Left colon (tissue), 2 donors: ENCODE data around the gene EIF4G3. TPM values are rescaled to one million over a fixed set of nuclear protein-coding genes. Genes with fewer than 3 reads are reported as not detected.
"Not testable (repeated sequence)": the region's sequence is repeated elsewhere in the genome, so short reads cannot be mapped to it uniquely, and the experiment has no call there.

ENCODE experiments used
- ATAC-seq: fragments of 200-7000 bp; cut with Tn5 transposase; one replicate; pipeline ENCODE4 v1.9.1; 2020; ENCODE audit warnings: mild to moderate bottlenecking, moderate library complexity
- DNase-seq, 2 donors: peaks; one replicate each; pipeline ENCODE4 v3.0.0-alpha.2; 2020
- intact Hi-C, 2 donors: fragments of 100-400 bp; cut with DNase I in 1 of 2; cut with micrococcal nuclease in 1 of 2; formaldehyde crosslinking; loops; one replicate each; pipeline versions ENCODE4 v1.11.2 to v1.14.0; 2022; cut with DNase I, micrococcal nuclease
- long read RNA-seq: library from polyadenylated mRNA; unstranded; transcript quantifications from one replicate; pipeline ENCODE4 v2.0.0, GENCODE V29; 2021
- total RNA-seq, 2 donors: library from RNA; stranded (reverse); fragmentation: NEBNext Ultra II Directional; extraction: Animal tissue kit (Norgen Biotek cat#: 25700); gene quantifications; one replicate each; pipeline ENCODE4 v1.2.1, GENCODE V29; 2021
- donor health status: DM: no; HTN: no; CAD: no.
- donor health status: DM: yes; HTN: yes; CAD: no.

The EIF4G3 gene, protein sequence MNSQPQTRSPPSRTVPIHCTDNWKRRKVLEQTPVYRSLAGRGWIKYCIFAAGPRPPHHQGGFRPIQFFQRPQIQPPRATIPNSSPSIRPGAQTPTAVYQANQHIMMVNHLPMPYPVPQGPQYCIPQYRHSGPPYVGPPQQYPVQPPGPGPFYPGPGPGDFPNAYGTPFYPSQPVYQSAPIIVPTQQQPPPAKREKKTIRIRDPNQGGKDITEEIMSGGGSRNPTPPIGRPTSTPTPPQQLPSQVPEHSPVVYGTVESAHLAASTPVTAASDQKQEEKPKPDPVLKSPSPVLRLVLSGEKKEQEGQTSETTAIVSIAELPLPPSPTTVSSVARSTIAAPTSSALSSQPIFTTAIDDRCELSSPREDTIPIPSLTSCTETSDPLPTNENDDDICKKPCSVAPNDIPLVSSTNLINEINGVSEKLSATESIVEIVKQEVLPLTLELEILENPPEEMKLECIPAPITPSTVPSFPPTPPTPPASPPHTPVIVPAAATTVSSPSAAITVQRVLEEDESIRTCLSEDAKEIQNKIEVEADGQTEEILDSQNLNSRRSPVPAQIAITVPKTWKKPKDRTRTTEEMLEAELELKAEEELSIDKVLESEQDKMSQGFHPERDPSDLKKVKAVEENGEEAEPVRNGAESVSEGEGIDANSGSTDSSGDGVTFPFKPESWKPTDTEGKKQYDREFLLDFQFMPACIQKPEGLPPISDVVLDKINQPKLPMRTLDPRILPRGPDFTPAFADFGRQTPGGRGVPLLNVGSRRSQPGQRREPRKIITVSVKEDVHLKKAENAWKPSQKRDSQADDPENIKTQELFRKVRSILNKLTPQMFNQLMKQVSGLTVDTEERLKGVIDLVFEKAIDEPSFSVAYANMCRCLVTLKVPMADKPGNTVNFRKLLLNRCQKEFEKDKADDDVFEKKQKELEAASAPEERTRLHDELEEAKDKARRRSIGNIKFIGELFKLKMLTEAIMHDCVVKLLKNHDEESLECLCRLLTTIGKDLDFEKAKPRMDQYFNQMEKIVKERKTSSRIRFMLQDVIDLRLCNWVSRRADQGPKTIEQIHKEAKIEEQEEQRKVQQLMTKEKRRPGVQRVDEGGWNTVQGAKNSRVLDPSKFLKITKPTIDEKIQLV (N-terminal part only)
- total RNA-seq = 10 to 100 TPM; 75.1 to 80.0 TPM
- long read RNA-seq, partial matches to known transcripts = 21 of 35 reads
- long read RNA-seq, other reads (novel, unspliced or antisense) = 14 of 35 reads

DNA sequence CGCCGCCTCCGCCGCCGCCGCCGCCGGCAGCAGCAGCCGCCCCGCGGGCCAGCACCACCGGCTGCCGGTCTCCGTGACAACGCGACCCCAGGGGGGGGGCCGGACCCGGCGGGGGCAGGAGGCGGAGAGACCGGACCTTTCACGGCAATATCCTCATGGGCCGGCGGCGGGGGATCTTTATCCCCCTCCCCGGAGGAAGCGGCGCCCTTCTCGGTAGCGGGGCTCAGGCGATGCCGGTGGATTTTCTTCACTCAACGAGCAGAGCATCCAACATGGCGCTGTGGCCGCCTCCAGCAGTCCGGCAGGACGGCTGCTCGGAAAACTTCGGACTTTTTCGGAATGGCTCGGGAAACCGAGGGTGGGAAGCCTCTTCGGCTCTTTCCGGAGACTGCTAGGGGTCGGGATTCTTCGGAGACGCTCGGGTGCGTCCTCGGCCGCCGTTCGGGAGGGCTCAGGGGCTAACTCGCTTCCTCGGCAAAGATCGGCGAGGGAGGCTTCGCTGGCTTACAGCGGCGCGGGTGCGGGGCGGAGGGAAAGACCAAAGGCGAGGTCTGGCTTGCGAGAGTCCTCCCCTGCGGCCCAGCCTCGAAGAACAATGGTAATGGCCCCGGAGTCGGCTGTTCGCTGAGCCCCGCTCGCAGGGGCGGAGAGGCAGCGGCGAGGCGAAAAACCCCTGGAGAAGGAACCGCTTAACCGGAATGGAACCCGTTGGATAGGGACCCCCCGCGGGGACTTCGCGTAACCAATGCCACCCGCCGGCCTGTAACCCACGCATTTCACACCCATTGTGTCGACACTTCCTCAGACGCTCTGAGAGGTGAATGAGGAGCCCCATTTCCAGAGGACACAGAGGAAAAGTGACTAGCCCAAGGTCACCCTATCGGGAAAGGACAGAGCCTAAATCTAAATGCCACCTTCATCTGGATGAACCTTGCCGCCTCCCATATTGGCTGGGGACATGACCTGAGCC lies at the start of gene EIF4G3:
Gene EIF4G3, minus strand, starts transcription at position 312 of the 970 bp plus-strand sequence. CDS start 174,155 bp downstream, outside the sequence.
- intact Hi-C loops = no loop called here
- peak; percentile 98 to 99 for DNase-seq
- ATAC-seq = peak; percentile 92

DNA sequence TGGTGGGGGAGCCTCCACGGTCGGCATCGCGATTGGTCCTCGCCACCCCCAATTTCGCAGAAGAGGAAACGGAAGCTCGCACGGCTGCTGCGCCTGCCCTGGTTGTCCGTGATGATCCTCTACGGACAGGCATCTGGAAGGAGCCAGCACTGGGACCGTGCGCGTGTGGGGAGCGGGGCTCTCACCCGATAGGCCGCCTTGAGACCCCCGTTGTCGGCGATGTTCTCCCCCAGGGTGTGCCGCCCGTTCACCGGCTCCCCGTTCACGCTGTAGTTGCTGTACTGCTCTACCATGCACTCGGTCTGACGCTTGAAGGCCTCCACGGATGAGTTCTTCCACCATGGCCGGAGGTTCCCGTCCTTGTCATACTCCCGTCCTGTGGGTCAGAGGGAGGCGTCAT lies 48.4 kb upstream of the EIF4G3 start:
- ATAC-seq (no peak), DNase-seq (no peak)
- intact Hi-C loops = loop anchor here in 1 of 2 donors (10.0 kb wide), 1 partner anchor 430 kb away; no protein-coding TSS in a partner anchor

DNA sequence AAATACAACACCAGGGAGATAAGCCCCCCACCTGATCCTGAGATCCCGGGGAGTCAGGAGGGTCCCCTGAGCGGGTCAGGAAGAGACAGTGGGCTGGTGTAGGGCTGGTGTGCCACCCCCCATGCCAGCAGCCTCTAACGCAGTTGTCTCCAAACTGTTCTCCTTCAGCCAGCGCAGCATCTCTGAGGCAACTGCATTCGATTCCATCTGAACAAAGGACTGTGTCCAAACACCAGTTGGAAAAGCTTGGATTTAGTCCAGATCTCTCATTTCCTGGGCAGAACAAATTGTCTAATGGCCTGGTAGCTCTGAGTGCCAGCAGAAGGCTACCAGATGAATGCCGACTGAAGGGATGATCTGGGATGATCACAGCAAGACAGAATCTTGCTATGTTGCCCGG lies 44.1 kb upstream of the EIF4G3 start:
- ATAC-seq (no peak), DNase-seq (no peak)
- intact Hi-C loops = loop anchor here in 1 of 2 donors (10.0 kb wide), 1 partner anchor 434 kb away; no protein-coding TSS in a partner anchor

DNA sequence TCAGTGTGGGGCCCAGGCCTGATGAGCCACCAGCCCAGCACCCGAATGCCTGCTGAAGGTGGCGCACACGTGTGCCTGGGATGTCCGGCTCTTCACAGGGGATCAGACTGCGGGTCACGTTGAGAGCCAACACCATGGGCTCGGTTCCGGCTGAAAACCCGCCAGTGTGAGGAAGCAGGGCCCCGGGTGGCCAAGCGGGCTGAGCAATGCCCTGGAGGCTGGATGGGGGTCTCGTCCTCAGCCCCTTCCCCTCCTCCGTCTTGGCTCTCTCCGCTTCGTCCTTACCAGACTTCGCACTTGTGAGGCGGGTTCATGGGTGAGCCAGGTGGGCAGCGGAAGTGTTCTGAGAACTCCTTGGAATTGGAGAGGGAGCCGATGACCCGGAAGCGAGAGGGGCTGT lies 43.0 kb upstream of the EIF4G3 start:
- no peak for DNase-seq
- intact Hi-C loops = loop anchor here in 1 of 2 donors (10.0 kb wide), 1 partner anchor 435 kb away; no protein-coding TSS in a partner anchor

DNA sequence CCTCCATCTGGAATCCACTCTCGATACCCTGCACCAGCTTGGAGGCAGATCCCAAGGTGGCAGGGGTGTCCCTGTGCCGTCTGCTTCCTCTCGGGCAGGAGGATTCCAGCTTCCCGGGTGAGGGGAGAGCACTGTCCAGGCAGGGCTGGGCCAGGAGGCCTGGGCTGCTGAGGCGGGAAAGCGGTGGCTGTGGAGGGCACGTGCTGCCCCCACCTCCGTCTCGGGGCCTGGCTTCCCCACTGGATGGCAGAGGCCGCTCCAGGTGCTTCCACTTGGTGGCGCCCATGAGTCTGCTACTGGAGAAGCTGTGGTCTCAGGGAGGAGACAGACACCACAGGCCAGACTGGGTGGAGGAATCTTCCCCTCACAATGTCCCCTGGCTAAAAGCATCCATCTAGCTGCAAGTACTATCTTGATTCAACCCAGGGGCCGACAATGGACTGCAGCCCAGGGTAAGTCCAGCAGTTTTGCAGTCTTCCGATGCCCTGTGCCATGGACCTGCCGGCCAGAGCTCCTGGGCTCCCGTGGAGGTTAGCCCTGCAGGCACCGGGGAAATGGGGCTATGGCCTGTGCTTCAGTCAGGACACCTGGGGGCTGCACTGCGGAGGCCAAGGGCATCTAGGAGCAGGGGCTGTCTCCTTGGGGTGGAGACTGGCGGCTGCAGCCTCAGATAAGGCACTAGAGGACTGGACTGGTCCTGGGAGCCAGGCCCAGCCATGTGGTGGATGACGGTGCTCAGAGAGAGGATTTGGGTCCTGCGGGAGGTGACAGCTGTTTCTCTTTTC lies 41.3 kb upstream of the EIF4G3 start:
- peak; percentile 48 for ATAC-seq
- intact Hi-C loops = no loop called here
- DNase-seq = peak in 1 of 2 donors; percentile 48

More for the DNA sequence above, 43.0 kb upstream of the EIF4G3 start:
- ATAC-seq = no peak

DNA sequence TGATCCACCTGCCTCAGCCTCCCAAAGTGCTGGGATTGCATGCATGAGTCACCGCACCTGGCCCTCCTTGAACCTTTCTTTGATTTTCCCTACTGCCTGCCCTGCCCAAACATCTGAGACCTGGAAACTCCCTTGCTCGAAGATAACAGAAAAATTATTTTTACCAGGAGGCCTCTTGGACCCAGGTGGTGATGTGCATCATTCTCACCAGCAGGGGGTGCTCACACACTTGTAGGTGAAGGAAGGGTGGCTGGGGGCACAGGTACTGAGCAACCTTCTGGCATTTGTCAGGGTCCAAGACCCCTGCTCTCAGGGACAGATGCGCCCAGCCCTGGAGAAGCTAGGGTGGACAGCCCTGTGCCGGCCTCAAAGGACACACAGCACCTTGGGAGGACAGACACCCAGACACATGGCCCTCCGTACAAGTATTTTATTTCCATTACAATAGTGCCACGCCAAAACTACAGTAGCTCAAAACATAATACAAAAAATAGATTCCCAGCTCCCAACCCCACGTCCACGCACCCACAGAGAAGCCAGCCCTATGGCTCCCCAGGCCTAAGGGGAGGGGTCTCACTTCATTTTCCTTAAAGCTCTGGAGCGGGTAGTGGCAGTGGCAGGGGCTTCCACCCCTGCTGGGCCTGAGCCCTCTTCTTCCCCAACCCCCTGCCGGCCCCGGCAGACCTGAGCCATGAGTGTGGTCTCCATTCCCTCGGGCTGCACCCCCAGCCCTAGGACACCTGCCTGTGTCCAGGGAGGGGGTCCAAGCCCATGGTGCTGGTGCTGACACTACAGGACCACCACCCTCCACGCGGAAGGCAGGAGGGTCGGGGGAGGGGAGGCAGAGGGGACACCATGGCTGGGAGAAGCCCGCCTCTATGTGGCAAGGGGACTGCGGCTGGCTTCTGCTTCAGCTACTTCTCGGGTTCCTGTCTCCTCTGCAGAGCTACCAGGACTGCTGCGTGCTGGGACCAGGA lies 40.4 kb upstream of the EIF4G3 start:
- DNase-seq (peak; percentile 39 to 69), ATAC-seq (peak; percentile 63)
- intact Hi-C loops = no loop called here

DNA sequence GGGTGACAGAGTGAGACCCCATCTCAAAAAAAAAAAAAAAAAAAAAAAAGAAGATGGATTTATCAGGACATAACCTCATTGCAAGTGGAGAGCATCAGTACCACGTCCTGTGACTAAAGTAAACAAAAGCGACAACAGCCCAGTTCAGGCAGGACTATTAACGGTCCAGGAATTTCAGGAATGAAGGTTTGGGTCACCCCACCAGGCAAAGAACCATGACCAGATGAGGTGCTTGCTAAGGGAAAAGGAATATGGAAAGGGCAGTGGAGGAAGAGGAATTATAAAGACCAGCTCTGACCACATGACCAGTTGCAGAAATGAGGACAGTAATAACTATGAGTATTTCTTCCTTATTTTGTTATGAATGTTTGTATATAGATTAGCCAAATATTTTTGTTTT lies 35.4 kb upstream of the EIF4G3 start:
- DNase-seq (no peak), ATAC-seq (no peak)
- intact Hi-C loops = no loop called here

DNA sequence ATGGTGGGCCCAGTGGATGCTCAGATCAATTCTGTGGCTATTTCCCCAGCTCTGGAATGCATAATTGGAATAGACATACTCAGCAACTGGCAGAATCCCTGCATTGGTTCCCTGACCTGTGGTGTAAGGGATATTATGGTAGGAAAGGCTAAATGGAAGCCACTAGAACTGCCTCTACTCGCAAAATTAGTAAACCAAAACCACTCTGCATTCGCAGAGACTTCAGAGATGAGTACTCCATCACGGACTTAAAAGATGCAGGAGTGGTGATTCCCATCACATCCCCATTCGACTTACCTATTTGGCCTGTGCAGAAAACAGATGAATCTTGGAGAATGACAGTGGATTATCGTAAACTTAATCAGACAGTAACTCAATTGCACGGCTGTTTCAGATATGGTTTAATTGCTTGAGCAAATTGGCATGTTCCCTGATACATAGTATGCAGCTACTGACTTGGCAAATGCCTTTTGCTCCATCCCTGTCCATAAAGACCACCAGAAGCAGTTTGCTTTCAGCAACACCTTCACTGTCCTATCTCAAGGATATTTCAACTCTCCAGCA lies 31.5 kb upstream of the EIF4G3 start:
- ATAC-seq, DNase-seq, intact Hi-C loops: not testable (repeated sequence)

DNA sequence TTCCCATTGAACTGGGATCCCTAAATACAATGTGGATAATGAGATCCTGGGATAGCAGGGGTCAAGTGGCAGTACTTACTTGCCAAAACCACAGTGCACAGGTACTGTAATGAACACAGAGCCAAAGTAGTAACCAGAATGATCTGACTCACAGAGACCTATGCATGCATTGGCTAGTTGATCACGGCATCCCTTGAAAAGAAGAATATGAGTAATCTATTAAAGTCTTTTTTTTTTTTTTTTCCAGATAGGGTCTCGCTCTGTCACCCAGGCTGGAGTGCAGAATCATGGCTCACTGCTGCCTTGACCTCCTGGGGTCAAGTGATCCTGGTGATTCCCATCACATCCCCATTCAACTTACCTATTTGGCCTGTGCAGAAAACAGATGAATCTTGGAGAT lies 29.4 kb upstream of the EIF4G3 start:
- ATAC-seq (no peak), DNase-seq (no peak)
- intact Hi-C loops = no loop called here

DNA sequence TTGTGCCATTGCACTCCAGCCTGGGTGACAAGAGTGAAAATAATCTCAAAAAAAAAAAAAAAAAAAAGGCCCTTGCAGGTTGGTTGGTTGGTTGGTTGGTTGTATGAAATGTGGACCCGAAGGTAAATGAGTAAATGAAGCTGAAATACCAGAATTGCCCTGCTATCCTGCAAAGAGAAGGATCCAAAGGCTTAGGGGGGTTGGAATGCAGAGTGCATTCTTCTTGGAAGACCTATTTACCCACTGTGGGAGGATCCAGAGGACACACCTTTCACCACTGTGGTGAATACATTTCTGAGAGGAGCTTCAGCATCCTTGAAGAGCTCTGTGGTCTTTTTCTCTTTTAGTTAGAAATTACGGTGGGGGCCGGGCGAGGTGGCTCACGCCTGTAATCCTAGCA lies 28.7 kb upstream of the EIF4G3 start:
- intact Hi-C loops = no loop called here
- DNase-seq (no peak), ATAC-seq (no peak)

DNA sequence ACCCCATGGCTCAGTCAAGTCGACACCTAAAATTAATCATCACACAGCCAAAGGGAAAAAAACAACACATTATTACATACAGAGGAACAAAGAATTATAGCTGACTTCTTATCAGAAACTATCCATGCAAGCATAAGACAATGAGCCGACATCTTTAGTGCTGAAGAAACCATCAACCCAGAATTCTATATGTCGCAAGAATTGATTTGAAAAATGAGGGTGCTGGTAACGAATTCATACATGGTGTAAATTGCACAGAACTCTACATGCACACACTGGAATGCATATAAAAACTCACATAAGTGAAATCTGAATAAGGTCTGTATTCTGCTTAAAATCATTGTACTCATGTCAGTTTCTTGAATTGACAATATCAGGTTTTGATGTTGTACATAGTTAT lies 25.0 kb upstream of the EIF4G3 start:
- no peak for DNase-seq
- no peak for ATAC-seq
- intact Hi-C loops = no loop called here

DNA sequence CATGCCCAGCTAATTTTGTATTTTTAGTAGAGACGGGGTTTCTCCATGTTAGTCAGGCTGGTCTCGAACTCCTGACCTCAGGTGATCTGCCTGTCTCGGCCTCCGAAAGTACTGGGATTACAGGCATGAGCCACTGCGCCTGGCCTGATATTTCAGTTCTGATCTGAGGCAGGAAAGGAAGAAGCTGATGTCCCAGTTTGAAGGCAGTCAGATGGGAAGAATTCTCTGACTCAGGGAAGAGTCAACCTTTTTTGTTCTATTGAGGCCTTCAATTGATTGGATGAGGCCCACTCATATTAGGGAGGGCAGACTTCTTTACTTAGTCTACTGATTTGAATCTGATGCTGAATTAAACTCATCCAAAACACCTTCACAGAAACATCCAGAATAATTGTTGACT lies 24.5 kb upstream of the EIF4G3 start:
- DNase-seq, ATAC-seq, intact Hi-C loops: not testable (repeated sequence)

DNA sequence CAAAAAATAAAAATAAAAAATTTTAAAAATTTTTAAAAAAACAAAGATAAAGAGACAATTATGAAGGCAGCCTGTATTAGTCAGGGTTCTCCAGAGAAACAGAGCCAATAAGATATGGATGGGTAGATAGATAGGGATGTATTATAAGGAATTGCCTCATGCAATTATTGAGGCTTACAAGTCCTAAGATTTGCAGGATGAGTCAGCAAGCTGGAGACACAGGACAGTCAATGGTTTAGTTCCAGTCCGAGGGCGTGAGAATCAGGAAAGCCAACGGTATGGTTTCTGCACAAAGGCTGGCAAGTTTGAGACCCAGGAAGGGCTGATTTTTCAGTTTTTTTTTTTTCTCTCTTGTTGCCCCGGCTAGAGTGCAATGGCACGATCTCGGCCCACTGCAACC lies 24.1 kb upstream of the EIF4G3 start:
- intact Hi-C loops = no loop called here
- ATAC-seq (no peak), DNase-seq (no peak)

DNA sequence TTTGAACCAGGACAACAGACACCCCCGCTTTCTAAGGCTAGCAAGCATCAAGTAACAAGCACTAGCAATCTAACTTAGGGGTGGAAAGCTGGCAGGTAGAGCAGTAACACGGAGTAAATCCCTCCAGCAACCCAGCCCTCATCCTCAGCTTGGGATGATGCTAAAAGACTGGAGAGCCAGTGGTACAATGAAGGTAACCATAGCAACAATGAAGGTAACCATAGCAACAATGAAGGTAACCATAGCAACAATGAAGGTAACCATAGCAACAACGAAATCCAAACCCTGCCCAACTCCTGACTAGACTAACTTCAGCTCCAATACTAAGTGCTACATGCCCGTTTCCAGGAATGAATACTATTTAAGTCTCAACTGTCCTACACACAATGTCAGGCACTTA lies 22.2 kb upstream of the EIF4G3 start:
- intact Hi-C loops = loop anchor here in 1 of 2 donors (5.0 kb wide), 1 partner anchor 502 kb away; no protein-coding TSS in a partner anchor
- DNase-seq = no peak

DNA sequence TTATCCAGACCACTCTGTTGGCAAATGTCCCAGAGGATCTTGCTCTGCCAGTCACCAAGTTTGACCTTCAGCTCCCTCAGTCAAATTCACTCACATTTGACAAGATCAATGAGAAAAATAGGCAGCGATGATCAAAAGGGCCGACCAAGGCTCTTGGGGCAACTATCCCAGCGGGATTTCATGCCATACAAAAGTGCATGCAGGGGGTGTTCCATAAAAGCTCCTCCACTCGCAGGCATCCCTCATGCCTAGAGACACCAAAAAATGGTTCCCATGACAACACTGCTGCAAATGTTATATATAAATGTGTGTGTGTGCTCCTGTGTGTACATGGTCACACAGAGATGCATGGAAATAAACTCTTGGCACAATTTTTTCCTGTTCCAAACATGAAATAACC lies 16.2 kb upstream of the EIF4G3 start:
- ATAC-seq (no peak), DNase-seq (no peak)
- intact Hi-C loops = loop anchor here (5.0 kb wide), 2 partner anchors 211 to 496 kb away; no protein-coding TSS in a partner anchor

More for the DNA sequence above, 22.2 kb upstream of the EIF4G3 start:
- no peak for ATAC-seq
